ENCODE data around the gene PDE6A. TPM values are rescaled to one million over a fixed set of nuclear protein-coding genes. Genes with fewer than 3 reads are reported as not detected.

PDE6A gene
- total RNA-seq, 1 donor from 2014 or later, result not detected

DNA sequence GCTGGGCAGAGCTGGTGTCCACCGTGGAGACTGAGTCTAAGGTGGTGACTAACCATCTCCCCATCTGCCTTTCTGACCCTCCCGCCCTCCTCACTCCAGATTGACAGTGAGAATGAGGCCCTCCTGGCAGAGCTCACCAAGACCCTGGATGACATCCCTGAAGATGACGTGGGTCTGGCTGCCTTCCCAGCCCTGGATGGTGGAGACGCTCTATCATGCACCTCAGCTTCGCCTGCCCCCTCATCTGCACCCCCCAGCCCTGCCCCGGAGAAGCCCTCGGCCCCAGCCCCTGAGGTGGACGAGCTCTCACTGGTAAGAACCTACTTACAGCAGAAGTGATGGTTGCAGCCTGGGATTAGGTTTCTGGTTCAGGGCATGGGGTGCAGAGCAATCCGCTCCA is 118.0 kb downstream of the PDE6A start:
- peak; percentile 11 for DNase-seq
- H3K27ac ChIP-seq, result no peak overlapping the region
- H3K27me3 ChIP-seq (ENCODE audit: low read depth), result no peaks in the 10 kb centered on the region
- no peak overlapping the region for H3K4me3 ChIP-seq
- peaks cover 6% of the 10 kb centered on the region for H3K36me3 ChIP-seq
- H3K4me1 ChIP-seq, result no peaks in the 10 kb centered on the region
- TF ChIP-seq, protein P1, sequence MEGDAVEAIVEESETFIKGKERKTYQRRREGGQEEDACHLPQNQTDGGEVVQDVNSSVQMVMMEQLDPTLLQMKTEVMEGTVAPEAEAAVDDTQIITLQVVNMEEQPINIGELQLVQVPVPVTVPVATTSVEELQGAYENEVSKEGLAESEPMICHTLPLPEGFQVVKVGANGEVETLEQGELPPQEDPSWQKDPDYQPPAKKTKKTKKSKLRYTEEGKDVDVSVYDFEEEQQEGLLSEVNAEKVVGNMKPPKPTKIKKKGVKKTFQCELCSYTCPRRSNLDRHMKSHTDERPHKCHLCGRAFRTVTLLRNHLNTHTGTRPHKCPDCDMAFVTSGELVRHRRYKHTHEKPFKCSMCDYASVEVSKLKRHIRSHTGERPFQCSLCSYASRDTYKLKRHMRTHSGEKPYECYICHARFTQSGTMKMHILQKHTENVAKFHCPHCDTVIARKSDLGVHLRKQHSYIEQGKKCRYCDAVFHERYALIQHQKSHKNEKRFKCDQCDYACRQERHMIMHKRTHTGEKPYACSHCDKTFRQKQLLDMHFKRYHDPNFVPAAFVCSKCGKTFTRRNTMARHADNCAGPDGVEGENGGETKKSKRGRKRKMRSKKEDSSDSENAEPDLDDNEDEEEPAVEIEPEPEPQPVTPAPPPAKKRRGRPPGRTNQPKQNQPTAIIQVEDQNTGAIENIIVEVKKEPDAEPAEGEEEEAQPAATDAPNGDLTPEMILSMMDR (IDR thresholded peaks at IDR 0.05), result no peak
- ATAC-seq, result no peak
- H3K9me3 ChIP-seq, result no peaks in the 10 kb centered on the region
- intact Hi-C loops (cut with DNase I), result loop anchor here (10.0 kb wide), 2 partner anchors 162 to 192 kb away; no protein-coding TSS in a partner anchor

DNA sequence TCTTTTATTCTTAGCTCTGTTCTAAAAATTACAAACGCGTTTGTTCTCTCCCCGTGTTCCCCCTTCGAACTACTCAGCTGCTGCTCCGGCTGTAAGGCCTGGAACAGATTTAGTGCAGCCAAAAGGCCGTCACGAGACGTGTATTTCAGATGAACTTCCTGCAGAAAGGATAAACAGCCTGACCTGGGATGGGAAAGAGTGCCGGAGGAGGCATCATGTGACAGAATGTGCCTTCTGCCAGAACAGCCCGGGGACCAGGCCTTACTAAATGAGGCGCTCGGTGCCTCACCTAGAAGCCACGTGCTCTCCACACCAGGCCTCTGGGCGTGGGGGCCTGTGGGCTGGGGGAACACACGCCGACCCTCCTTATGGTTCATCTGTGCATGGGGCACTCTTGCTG is 119.7 kb downstream of the PDE6A start:
- no peaks in the 10 kb centered on the region for H3K9me3 ChIP-seq
- H3K36me3 ChIP-seq, result no peaks in the 10 kb centered on the region
- H3K27ac ChIP-seq, result peak overlapping the region; percentile 58
- DNase-seq (no peak), ATAC-seq (no peak)
- no peaks in the 10 kb centered on the region for H3K27me3 ChIP-seq (ENCODE audit: low read depth)
- intact Hi-C loops (cut with DNase I), result loop anchor here (10.0 kb wide), 2 partner anchors 160 to 190 kb away; no protein-coding TSS in a partner anchor
- H3K4me3 ChIP-seq, result no peak overlapping the region
- TF ChIP-seq, protein P1 (IDR thresholded peaks at IDR 0.05), result no peak
- no peaks in the 10 kb centered on the region for H3K4me1 ChIP-seq

DNA sequence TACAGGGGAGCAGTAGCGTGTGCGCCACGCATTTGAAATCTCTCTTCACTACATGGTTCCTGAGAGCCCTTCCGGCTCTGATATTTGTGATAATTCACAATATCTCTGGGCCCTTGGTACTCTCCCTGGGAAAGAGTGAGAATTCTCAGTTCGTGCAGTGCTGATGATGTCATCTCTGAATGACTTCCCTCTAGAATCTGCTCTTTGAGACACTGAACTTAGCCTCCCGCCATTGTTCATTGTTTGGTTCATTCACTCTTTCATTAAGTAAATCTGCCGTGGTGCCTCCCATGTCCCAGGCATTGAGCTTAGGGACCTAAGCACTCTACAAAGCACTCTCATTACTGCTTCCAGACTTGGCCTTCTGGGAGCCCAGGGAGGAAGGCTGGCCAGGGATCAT is 120.5 kb downstream of the PDE6A start:
- no peaks in the 10 kb centered on the region for H3K9me3 ChIP-seq
- peak overlapping the region; percentile 58 for H3K27ac ChIP-seq
- no peaks in the 10 kb centered on the region for H3K36me3 ChIP-seq
- DNase-seq, result no peak
- intact Hi-C loops (cut with DNase I), result loop anchor here (10.0 kb wide), 2 partner anchors 159 to 189 kb away; no protein-coding TSS in a partner anchor
- no peak overlapping the region for H3K4me3 ChIP-seq
- no peaks in the 10 kb centered on the region for H3K4me1 ChIP-seq
- no peak for ATAC-seq
- no peaks in the 10 kb centered on the region for H3K27me3 ChIP-seq (ENCODE audit: low read depth)
- TF ChIP-seq, protein P1 (IDR thresholded peaks at IDR 0.05), result no peak

GRCh38 chr5:149823375-149823774 is 121.2 kb downstream of the PDE6A start:
- no peak overlapping the region for H3K4me3 ChIP-seq

GRCh38 chr5:149822301-149822700 is 122.3 kb downstream of the PDE6A start:
- Histone ChIP-seq H3K9me3 (no peaks in the 10 kb centered on the region), H3K36me3 (no peaks in the 10 kb centered on the region), H3K27me3 (ENCODE audit: low read depth) (no peaks in the 10 kb centered on the region), H3K4me3 (no peak overlapping the region), H3K27ac (no peak overlapping the region), H3K4me1 (no peaks in the 10 kb centered on the region)
- ATAC-seq (no peak), DNase-seq (peak; percentile 34)
- TF ChIP-seq, protein P1 (IDR thresholded peaks at IDR 0.05), result no peak
- intact Hi-C loops (cut with DNase I), result loop anchor here (10.0 kb wide), 2 partner anchors 158 to 188 kb away; no protein-coding TSS in a partner anchor

More at GRCh38 chr5:149823375-149823774, 121.2 kb downstream of the PDE6A start:
- Histone ChIP-seq H3K27ac (no peak overlapping the region), H3K27me3 (ENCODE audit: low read depth) (no peaks in the 10 kb centered on the region), H3K36me3 (no peaks in the 10 kb centered on the region), H3K4me1 (no peaks in the 10 kb centered on the region), H3K9me3 (no peaks in the 10 kb centered on the region)
- TF ChIP-seq, protein P1 (IDR thresholded peaks at IDR 0.05), result no peak
- intact Hi-C loops (cut with DNase I), result loop anchor here (10.0 kb wide), 2 partner anchors 159 to 189 kb away; no protein-coding TSS in a partner anchor
- DNase-seq (no peak), ATAC-seq (no peak)

Data from lower lobe of right lung (tissue), 2 donors.